Kidney epithelial cell (primary cell): ENCODE data around the gene PORCN. TPM values are rescaled to one million over a fixed set of nuclear protein-coding genes. Genes with fewer than 3 reads are reported as not detected.
A peak's percentile ranks its signal among the peaks of the same experiment; 100 is the strongest.

Source experiments
- DNase-seq: peaks from one replicate; pipeline ENCODE4 v3.0.0-alpha.2; 2010; ENCODE audit warnings: low read depth
- H3K27me3 ChIP-seq: 2 replicates; pipeline ENCODE4 v1.6.0; 2011; ENCODE audit warnings: low read length; ENCODE audit not compliant: control insufficient read depth, insufficient read depth
- H3K36me3 ChIP-seq: 2 replicates; pipeline ENCODE4 v1.5.1; 2011; ENCODE audit warnings: low read length; ENCODE audit not compliant: control insufficient read depth, insufficient read depth
- H3K4me3 ChIP-seq: 2 replicates; pipeline ENCODE4 v1.5.1; 2011; ENCODE audit warnings: low read depth, mild to moderate bottlenecking, control low read depth, low read length
- total RNA-seq: library from RNA; depleted of rRNA; stranded (reverse); fragments of >200 nt; gene quantifications from 2 replicates; pipeline ENCODE4 v1.2.3, GENCODE V29; 2015
- TF ChIP-seq, protein P1 (sequence below): IDR thresholded peaks from 2 replicates; pipeline ENCODE4 v1.5.1; 2011; ENCODE audit warnings: mild to moderate bottlenecking, moderate library complexity, low read length, control low read depth, inconsistent platforms; ENCODE audit not compliant: insufficient read depth, poor library complexity, severe bottlenecking

The PORCN gene
- total RNA-seq: 12.7 and 14.5 TPM in 2 replicates

DNA sequence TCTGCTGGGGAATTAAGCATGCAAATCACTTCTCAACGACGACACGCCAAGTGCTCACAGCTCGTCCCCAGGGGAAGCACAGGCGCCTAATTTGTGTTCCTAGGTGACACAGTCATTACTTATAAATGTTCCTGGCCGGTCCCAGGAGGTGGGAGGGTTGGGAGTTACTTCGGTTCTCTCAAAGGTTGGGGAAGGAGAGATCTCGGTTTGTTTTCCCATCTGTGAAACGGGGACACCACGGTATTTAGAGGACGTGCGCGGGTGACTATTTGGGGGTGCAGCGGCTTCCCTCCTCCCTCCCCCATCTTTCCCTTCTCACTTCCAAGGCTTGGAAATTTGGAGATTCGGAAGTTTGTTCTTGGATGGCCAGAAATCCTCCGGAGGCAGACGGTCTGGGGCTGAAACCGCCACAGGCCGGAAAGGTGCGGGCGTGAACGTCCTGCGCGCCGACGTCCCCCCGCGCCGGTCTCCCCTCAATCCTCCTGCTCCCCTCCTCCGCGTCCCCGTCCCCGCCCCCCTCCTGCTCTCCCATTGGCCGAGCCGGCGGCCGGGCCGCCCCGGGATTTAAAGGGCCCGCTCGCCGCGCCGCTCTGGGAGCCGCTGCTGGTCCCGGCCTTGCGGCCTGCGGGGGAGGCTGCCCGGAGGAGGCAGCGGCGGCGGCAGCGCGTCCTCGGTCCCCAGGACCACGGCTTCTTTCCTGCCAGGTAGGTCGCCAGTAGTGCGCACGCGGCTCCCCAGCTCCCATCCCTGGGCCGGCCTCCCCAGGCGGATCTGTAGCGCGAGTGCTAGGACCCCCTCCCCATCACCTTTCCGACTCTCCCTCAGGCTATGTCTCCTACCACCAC, at the start of gene PORCN:
Gene PORCN, plus strand, starts transcription at position 593 of the 845 bp plus-strand sequence. CDS start 829 bp downstream, outside the sequence.
- TF ChIP-seq, protein P1, sequence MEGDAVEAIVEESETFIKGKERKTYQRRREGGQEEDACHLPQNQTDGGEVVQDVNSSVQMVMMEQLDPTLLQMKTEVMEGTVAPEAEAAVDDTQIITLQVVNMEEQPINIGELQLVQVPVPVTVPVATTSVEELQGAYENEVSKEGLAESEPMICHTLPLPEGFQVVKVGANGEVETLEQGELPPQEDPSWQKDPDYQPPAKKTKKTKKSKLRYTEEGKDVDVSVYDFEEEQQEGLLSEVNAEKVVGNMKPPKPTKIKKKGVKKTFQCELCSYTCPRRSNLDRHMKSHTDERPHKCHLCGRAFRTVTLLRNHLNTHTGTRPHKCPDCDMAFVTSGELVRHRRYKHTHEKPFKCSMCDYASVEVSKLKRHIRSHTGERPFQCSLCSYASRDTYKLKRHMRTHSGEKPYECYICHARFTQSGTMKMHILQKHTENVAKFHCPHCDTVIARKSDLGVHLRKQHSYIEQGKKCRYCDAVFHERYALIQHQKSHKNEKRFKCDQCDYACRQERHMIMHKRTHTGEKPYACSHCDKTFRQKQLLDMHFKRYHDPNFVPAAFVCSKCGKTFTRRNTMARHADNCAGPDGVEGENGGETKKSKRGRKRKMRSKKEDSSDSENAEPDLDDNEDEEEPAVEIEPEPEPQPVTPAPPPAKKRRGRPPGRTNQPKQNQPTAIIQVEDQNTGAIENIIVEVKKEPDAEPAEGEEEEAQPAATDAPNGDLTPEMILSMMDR: no peak
- Histone ChIP-seq H3K4me3 (peak within 1 kb of the TSS; percentile 79), H3K36me3 (no peaks in the 10 kb centered on the region), H3K27me3 (no peaks in the 10 kb centered on the region)
- no peak for DNase-seq

DNA sequence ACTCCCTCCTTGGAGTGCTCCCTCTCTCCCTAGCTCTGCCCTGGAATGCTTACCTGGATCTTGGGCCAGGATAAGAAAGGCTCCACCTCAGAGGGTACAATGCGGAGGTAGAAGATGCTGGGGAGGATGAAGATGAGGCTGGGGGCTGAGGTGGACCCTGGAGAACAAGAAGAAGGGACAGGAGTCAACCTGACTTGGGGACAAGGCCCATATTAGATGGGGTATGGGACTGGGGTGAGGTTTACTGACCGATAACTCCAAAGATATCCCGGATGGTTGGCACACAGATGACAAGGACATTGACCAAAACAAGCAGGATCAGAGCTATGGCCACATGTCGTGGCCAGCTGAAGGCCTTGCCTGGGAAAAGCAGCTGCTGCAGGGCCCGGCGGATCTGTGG, 49.3 kb upstream of the PORCN start:
- H3K27me3 ChIP-seq: no peaks in the 10 kb centered on the region
- no peak for DNase-seq
- TF ChIP-seq, protein P1: no peak
- no peaks in the 10 kb centered on the region for H3K36me3 ChIP-seq
- H3K4me3 ChIP-seq: no peak overlapping the region

DNA sequence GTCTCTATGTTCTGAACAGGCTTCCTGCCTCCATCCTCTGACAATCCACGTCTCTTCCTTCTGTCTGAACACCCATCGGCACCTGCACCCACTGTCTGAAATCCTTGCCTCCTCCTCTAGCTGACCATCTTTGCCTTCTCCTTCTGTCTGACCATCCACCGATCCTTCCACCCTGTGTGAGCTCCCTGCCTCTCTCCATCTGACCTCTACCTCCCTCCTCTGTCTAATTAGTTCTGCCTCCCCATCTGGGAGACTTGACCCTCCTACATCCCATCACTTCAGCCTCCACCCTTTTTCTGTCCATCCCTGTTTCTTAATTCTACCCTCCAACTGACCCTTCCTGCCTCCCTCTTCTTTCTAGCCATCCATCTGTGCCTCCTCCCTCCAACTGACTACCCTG, 48.8 kb upstream of the PORCN start:
- Histone ChIP-seq H3K27me3 (no peaks in the 10 kb centered on the region), H3K4me3 (no peak overlapping the region), H3K36me3 (no peaks in the 10 kb centered on the region)
- TF ChIP-seq, protein P1: no peak
- no peak for DNase-seq

DNA sequence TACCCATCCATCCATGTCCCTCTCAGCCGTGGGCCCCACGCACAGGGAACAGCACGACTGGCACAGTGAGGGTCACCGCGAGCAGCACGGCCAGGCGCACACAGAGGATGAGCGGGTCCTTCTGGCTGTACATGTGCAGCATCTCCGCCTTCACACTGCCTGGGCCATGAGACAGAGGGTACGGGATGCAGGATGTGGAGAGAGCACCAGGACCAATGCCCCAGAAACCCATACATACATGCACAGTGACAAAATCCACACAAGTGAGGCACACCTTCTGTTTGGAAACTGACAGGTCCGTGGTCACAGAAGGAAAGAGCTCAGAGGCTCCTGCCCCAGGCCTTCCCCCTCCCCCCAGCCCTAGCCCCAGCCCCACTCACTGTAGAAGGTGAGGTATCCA, 48.2 kb upstream of the PORCN start:
- TF ChIP-seq, protein P1: no peak
- no peak overlapping the region for H3K4me3 ChIP-seq
- no peaks in the 10 kb centered on the region for H3K27me3 ChIP-seq
- H3K36me3 ChIP-seq: no peaks in the 10 kb centered on the region
- DNase-seq: no peak

DNA sequence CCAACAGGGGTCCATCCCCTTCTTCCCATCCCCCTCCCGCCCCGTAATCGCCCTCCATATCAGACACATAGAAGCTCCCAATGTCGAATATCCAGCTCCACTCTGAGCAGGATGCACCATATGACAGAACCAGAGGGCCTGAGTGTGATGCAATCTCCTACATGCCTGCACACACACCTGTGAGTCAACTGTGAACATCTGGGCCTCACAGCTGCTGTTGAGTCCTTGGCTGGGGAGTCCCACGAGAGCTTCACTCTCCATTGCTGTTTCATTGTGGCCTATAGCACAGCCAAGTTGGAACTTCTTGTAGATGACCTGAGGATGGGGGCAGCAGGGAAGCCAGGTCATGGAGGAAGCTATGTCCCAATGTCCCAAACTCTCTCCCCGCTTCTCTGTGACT, 47.0 kb upstream of the PORCN start:
- Histone ChIP-seq H3K36me3 (no peaks in the 10 kb centered on the region), H3K27me3 (no peaks in the 10 kb centered on the region), H3K4me3 (no peak overlapping the region)
- no peak for DNase-seq
- TF ChIP-seq, protein P1: no peak

DNA sequence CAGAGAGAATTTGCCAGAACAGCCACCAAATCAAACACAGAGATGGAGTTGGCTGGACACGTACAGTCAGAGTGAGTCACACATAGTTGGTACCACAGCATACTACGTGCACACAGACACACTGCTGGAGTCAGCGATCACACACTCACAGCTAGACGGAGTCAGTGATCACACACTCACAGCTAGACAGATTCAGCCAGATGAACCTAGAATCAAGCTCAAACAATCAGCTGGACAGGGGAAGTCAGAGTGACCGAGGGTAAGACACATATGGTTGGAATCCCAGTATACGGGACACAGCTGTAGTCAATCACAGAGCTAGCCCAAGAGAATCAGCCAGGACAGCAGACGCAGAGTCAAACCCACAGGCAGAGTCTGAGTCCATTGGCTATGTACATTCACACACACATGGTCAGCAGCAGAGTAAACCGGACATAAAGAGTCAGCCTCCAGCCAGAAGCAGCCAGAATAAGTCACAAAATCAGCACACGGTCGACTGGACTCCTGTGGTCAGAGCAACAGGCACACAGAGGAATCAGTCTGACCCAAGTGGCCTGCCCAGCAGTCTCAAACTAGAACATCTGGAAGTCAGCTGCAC, 43.4 kb upstream of the PORCN start:
- no peaks in the 10 kb centered on the region for H3K36me3 ChIP-seq
- peak; percentile 56 for DNase-seq
- TF ChIP-seq, protein P1: no peak
- H3K4me3 ChIP-seq: no peak overlapping the region
- H3K27me3 ChIP-seq: peaks cover 2% of the 10 kb centered on the region
